ENCODE measurements around the gene TMEM182.

The TMEM182 gene, protein sequence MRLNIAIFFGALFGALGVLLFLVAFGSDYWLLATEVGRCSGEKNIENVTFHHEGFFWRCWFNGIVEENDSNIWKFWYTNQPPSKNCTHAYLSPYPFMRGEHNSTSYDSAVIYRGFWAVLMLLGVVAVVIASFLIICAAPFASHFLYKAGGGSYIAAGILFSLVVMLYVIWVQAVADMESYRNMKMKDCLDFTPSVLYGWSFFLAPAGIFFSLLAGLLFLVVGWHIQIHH

DNA sequence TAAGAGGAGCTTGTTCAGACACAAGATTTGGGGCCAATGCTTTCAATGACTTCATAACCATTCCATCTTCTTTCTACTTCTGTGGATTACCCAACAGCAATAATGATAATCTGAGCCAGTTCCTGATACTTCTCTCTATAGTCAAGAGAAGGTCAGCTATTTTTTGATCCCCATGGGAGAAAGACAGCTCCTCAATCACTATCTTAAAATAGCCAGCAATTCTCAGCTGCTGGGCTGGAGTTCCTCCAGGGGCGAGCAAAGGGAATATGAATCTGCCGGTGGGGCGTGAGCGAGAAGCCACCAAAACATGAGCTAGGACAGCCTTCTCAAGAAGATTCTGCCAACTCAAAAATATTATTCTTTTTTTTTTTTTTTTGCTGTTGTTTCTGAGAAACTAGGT lies at the start of gene TMEM182:
Gene TMEM182, plus strand, starts transcription at position 269 of the 400 bp plus-strand sequence. CDS start 187 bp downstream, outside the sequence.
- no peak for DNase-seq

DNA sequence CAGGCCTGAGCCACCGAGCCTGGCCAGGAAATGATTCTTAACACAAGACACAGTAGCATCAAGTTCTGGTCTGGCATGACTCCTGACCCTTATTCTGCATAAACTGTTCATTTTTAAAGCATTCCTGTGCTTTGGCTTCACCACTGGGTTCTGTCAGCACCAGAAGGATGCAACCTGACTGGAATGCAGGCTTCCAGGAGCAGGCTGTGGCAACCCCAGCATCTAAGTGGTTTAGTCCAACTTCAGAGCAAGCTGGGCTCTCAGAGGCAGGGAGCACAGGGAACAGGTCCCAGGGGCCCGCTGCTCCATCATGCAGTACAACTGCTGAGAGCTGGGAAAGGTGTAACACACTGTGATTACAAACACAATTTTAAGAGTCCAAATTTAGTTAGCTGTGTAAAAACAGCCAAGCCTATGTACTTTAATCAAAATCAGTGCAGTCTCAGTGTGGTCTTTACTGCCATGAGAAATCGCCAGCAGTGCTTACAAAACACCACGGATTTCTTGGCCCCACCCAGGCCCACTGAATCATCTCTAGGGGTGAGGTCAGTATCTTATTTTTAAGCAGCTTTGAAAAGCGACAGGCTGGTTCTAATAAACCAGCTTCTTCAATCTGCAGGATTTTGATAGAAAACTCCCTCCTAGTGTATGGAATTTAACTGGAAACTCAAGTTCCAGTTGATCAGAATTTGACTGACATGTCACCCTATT lies 44.4 kb upstream of the TMEM182 start:
- DNase-seq = no peak

DNA sequence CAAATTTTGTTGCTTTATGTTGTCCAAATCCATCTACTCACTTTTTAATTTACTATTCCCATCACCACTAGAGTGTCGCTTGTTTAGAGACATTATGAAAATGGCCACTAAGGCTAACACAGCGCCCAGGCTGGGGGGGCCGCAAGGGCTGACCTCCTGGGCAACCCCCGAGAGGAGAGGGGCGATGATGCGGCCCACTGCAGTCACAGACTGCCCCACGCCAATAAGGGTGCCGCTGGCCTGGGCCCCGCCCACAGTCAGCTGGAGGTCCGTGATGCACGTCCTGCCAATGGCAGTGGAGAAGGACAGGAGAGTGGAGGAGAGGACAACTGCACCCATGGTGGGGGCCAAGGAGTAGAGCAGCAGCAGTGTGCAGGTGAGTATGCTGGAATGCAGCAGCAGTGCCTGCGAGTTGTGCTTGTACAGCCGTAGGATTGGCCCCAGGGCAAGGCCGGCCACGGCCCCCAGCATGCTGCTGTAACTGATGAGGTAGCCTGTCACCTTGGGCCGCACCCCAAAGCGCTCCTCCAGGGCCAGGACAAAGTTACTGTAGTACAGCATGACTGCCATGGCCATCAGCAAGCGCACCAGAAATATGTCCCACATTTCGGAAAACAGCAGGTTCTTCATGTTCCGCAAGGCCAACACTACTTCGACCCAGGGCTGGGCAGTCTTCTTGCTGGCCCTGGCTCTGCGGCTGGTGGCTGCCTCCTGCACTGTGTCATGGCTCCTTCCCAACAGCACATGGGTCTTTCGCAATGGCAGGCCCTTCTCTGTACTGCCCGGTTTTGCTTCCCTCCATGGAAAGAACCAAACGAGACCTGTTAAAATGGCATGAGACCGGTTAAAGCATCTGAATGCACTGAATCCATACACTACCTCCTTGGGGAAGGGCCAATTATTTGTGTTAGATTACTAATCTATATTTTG lies 43.2 kb upstream of the TMEM182 start:
- DNase-seq = no peak

DNA sequence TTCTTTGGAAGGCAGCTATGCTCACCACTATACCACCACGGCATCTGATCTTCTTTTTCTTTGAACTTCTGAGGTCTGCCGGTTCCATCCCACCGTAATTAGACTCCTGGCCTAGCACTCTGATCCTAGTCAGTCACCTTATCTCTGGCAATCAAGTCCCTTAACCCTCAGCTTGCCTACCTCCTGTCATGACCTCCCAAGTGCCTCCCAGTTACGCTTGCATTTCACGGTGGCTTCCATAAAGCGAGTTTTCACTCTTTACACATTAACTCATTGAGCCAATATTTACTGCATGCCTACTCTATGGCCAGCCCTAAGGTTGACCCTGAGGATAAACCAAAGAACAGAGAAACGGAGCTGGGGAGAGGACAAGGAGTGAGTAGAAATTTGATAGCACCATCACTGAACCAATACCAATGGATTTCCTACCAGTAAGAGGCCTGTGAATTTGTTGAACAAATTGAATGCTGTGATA lies 37.8 kb upstream of the TMEM182 start:
- DNase-seq = no peak

DNA sequence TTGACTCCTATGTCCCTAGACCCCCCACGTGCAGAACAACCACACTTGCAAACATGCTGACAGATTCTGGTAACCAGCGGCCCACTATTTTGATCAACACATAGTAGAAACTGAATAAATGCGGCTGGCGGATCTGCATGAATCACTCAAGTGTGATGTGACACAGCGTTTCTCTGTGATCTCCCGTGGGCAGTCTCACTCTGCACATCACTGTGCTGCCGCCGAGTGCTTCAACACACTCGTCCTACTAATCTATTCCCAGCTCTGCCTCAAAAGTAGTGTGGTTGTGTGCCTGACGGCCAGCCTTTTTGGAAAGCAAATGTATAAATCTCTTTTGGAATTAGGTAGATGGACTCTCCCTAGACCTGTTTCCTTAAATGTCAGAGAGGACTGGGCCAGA lies 37.3 kb upstream of the TMEM182 start:
- no peak for DNase-seq

DNA sequence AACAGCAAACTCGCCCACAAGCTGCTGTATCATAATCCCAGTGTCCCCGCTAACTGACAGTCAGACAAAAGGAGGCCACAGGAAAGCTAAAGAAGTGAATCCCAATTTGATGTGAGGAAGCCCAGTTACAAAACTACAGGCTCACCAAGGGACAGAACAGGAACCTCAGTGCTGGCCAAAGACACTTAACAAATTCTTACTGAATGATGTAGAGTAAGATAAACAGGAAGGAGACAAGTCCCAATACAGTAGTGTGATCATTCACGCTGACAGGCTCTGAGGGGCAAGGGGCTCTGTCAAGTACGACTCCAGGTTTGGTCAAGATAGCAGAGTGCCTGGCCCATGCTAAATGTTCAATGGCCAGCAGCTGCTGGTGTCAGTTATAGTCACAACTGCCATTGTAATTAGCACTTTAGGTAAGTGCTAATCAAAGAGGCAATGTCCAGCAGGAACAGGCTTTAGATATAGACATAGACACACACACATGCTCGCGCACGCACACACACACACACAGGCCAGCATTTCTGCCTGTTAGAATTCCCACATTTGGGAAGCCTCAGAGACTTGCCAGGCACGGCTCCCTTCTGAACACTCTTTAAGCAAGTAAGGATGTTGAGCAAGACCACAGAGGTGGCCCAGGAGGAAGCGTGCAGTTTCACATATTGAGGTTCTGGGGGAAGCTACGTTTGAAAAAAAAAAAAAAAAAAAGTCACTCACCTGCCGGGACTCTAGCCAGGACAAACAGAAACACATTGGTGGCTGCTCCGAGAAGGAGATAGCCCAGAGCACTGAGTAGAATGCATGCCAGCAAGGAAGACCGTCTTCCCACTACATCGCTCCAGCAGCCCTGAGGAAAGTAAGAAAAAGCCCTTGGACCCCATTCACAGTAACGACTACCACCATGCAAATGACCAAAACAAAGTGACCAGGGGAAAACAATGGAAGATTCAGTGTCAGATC lies 35.4 kb upstream of the TMEM182 start:
- no peak for DNase-seq

DNA sequence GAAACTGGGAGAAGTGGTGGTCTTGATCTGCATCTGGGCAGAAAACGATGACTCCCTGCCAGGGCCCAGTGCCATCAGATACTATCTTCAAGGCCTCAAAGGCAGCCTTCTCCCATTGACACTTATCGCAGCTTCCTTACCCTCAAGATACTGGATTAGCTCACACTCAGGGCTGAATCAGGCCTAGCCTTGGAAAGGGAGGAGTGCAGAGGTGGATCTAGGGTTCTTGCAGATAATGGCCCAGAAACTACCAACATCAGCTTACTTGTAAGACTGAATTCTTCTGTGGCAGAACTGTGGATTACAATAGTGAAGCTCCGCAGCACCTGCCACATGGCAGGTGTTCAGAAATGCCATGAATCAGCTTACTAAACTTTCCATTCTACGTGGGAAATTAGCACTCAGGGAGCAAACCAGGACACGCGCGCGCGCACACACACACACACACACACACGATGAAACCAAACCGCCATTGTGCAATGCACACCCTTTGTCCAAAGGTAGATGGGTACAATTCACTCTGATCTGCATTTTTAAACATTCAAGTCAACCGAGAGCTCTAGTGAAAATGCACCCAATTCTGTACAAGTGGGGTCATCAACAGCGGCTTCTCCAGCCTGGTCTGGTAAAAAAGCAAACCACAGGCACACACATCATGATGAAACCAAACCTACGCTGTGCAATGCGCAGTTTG lies 26.3 kb upstream of the TMEM182 start:
- DNase-seq = peak; percentile 7

DNA sequence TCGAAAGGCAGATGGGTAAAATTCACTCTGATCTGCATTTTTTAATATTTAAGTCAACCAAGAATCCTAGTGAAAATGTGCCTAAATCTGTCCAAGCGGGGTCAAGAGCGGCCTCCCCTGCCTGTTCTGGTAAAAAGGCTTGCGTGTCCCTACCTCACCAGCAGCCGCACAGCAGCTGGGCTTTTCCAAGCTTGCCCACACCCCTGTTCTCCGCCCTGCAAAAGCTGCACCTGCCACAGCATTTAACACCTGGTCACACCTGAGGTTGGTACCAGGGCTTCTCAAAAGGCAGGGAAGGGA lies 25.8 kb upstream of the TMEM182 start:
- DNase-seq = peak; percentile 58

DNA sequence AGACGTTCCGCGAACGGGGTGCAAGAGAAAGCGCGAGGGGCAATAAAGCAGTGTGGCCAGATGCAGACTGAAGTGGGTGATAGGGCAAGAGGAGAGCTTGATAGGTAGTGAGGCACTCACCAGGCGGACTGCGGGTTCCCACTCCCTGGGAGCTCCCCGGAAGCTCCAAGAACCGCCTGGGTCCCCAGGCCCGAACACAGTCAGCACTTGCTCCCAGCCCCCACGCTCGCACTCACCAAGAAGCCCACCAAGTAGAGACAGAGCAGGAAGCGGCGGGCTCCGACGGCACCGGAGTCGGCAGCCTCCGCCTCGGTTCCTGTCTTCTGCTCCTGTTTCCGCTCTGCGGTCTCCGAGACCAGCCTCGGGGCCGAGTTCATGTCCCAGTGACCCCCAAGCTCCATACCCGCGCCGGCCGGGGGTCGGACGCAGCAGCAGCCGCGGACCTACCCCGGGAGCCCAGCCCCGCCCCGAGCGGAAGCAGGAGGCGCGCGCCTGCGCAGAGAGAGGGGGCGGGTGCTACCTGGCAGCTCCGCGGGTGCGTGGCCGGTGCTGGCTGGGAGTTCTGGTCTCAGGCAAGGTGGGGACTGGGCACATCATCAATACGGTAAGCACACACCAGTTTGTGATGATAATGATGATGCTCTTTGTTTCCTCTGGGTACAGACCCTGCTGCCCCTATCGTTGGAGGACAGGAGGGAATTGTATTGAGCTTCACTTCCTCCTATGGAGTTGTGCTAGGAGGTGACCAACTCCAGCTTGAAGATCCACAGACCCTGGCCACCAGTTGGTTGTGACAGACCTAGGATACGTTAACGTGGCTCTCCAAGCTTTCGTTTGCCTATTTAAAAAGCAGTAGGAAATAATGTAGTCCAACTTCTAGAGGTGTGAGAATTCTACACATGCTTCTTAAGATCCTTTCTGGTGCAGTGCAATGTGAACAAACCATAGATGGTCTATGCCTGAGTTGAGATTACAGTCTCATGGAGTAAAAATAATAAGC lies 25.1 kb upstream of the TMEM182 start:
- peak; percentile 60 for DNase-seq

DNA sequence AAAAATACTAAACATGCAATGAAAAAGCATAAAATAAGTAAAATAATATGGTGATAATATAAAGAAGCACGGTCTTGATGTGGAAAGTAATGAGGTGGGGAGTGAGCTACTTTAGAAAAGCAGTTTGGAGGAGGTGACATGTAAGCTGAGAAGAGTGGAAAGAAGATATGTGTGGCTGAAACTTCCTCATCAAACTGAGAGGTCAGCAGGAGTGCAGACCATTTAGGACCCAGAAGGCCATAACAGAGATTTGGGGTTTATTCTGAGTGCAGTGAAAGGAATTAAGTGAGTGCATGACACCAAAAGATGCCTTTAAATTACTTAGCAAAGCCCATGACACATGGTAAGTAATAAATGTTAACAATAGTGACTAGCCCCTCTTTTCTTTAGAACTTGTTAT lies 24.4 kb upstream of the TMEM182 start:
- DNase-seq = no peak

DNA sequence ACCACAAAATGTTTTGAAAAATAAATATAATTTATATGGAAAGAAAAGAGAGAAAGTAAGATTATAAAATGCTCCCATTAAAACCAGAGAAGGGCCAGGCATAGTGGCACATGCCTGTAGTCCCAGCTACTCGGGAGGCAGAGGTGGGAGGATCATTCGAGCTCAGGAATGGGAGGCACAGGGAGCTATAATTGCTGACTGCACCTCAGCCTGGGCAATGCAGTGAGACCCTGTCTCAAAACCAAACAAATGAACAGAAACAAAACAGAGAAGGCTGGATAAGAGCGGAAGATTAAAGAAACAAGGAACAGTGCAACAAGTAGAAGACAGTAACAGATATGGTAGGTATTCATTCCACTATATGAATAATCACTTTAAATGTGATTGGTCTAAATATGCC lies 18.6 kb upstream of the TMEM182 start:
- DNase-seq = no peak

DNA sequence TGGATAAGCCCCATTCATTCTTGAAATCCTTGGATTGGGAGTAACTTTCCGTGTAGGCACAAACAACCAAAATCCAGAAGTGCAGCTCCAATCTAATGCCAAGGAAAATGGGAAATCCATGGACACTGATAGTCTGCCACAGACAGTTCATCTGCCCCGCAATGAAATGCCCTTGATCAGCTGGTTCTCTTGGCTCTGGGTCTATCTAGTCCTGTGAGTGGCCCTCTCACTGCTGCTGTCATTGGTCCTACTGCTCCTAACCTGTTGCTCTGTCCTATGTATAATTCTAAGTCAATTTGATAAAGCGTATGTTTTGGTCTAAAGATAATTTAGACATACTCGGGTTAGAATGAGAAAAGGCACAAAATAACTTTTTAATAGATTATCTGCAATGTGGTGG lies 13.7 kb upstream of the TMEM182 start:
- no peak for DNase-seq

DNA sequence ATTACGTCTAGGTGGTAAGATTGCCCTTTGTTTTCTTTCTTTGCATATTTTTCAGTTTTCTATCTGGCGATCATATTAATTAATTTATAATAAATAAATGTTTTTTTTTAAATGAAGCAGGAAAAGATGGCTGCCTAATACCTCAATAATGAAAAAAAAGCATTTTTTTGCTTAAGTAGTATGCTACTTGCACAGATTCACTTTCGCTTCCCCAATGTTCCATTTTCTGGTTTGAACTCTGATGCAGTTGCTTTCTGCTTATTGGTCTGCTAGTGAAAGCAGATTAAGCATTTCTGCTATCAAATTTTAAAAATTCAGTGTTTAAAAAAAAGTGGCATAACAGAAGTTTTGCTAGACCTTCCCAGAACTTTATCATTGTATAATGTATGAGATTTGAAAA lies 11.9 kb upstream of the TMEM182 start:
- DNase-seq = no peak

DNA sequence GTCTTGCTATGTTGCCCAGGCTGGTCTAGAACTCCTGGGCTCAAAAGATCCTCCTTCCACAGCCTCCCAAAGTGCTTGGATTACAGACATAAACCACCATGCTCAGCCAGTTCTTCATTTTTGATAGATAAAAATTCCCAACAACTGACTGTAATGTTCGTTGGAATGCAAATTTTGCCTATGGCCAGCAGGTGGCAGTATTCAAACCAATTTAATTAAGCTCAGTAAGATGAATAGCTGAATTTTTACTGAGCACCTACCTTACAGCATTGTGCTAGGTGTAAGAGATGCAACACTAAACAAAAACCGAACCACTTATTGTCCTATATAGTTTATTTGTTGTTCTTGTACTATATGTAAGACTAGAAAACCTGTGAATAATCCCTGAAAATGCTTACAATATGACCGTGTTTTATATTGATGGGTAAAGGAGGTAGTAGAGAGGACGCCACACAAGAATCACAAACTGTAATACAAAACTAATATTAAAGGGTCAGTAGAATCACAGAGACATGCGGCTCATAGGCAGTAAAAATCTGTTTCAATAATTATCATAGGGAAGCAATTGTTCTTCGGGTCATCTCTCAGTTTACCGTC lies 8.2 kb upstream of the TMEM182 start:
- DNase-seq = peak; percentile 30

DNA sequence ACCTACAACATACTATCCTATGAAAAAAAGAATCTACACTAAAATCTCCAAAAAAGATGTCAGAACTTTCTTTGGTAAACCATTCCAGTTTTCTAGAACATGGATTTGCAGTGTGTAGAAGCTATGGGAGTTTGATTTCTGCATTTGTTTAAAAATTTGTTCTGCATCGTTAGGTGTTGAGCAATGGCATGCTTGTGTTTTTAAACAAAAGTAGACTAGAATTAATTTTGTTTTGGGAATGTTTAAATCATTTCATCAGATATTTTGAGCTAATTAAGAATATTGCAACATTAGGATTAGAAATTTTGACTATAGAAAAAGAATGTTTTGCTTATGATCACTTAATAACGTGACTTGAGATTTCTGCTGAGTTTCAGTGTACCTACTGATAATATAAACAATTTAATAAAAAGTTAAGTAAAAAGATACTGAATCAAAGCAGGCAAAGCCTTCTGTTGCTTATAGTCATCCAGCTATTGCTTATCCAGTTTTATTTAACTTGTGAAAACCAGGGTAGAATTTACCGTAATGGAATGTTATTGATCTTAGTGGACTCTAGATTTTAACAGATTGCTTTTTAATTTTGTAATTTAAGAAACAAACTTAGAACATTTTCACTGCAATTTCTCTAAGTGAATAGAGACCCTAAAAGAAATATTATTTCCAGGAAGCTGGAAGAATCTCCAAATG lies 7.2 kb upstream of the TMEM182 start:
- no peak for DNase-seq

DNA sequence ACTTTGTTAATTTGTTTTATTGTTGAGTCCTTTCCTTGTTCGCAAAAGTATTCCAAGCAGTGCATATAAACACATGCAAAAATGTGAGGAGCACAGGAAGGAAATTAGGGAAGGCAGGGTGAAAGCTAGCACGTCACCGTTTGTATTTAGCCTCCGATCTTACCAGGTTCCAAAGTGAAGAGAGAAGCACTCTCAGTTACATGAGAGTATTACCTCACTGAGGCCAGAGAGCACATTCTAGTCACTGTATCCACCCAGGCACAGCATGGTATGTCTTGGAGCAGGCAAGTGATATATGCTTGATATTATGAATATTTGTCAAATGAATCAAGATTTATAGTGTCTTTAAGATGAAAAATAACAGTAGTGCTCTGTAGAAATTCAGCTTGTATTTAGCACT lies 6.5 kb upstream of the TMEM182 start:
- no peak for DNase-seq

DNA sequence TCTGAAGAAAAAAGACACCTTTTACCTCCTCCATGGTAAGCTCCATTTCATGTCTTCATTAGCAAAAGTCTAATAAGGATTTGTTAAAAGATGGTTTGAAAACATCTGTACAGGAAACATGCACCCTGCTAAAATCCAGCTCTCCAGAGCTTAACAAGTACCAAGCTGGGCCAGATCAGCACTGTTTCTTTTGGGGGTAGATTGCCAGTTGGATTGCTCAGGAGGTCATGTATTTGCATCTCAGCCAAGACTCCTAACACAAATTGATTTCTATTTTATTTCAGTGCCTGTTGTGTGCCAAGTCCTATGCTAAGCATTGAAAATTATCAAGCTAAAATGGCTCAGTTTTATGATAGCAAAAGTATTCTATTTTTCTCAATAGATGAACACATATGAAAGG lies 3.4 kb upstream of the TMEM182 start:
- DNase-seq = no peak

DNA sequence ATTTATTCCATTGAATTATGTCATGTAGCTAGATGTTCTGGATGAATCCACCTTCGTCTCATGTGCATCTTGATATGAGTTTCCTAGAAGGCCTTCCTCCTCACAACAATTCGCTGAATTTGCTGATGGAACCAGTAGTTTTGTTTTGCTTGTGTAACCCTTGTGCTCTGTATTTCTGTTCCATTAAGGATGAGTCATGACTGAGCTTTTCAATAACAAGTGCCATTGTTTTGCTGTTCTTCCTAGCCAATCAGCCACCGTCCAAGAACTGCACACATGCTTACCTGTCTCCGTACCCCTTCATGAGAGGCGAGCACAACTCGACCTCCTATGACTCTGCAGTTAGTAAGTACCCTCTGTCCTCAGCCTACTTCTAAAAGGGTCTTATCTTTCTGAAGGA lies 2.3 kb downstream of the TMEM182 start:
- no peak for DNase-seq

DNA sequence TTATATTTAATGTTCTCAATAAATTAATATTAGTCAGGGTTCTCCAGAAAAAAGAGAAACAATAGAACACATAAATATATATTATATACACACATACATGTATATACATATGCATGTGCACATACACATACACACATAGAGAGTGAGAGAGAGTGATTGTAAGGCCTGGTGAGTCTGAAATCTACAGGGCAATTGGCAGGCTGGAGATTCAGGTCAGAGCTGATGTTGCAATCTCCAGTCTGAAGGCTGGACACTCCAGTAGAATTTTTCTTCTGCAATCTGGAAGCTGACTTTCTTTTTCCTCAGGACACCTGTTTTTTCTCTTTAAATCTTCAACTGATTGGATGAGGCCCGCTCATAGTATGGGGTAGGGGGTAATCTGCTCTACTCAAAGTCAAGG lies 3.2 kb downstream of the TMEM182 start:
- DNase-seq = no peak

DNA sequence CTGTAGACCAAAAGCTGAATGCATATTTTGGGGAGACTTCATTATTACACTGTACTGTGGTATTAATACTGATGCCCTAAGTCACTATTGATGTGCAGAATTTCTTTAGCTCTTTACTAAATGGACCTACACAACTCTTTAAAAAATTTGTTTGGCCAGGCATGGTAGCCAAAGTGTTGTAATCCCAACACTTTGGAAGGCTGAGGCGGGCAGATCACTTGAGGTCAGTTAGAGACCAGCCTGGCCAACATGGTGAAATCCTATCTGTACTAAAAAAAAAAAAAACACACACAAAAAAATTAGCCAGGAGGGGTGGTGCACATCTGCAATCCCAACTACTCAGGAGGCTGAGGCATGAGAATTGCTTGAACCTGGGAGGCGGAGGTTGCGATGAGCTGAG lies 6.4 kb downstream of the TMEM182 start:
- DNase-seq = no peak

Measured in NCI-H748 treated with DMSO at 0.1 percent for 48 hours (cell line).